ENCODE measurements around the gene HDGF. TPM values are rescaled to one million over a fixed set of nuclear protein-coding genes. Genes with fewer than 3 reads are reported as not detected.
"Not testable (repeated sequence)": the region's sequence is repeated elsewhere in the genome, so short reads cannot be mapped to it uniquely, and the experiment has no call there.

Gene HDGF
- total RNA-seq, 1 donor from 2014 or later: 147 TPM

- Mint-ChIP-seq H3K36me3 (ENCODE audit: unreplicated experiment) (no peaks in the 10 kb centered on the region), H3K4me1 (ENCODE audit: low read depth, unreplicated experiment) (peaks cover 21% of the 10 kb centered on the region), H3K27me3 (ENCODE audit: unreplicated experiment) (peaks cover 6% of the 10 kb centered on the region), H3K9me3 (ENCODE audit: unreplicated experiment) (peaks cover 4% of the 10 kb centered on the region), H3K4me3 (ENCODE audit: unreplicated experiment) (no peak within 1 kb of the TSS), H3K27ac (ENCODE audit: unreplicated experiment) (peak within 1 kb of the TSS; percentile 82)
- DNase-seq: peak; percentile 94
- TF ChIP-seq CTCF (IDR thresholded peaks at IDR 0.05; ENCODE audit: partially characterized antibody, unreplicated experiment): no peak
These were observed 15.8 kb upstream of the HDGF start, which contains the start of gene PRCC for GRCh38 chr1:156767101-156767878. Gene PRCC (plus strand): TSS chr1:156767535. CDS start chr1:156767772, 237 bp downstream.

- H3K4me3 Mint-ChIP-seq (ENCODE audit: unreplicated experiment): no peak overlapping the region
- H3K27ac Mint-ChIP-seq (ENCODE audit: unreplicated experiment): no peak overlapping the region
- H3K9me3 Mint-ChIP-seq (ENCODE audit: unreplicated experiment): peaks cover 4% of the 10 kb centered on the region
- peaks cover 6% of the 10 kb centered on the region for H3K27me3 Mint-ChIP-seq (ENCODE audit: unreplicated experiment)
- DNase-seq: no peak
- no peak for TF ChIP-seq CTCF (IDR thresholded peaks at IDR 0.05; ENCODE audit: partially characterized antibody, unreplicated experiment)
- peaks cover 19% of the 10 kb centered on the region for H3K4me1 Mint-ChIP-seq (ENCODE audit: low read depth, unreplicated experiment)
- no peaks in the 10 kb centered on the region for H3K36me3 Mint-ChIP-seq (ENCODE audit: unreplicated experiment)
These were observed 15.0 kb upstream of the HDGF start for GRCh38 chr1:156766298-156767100.

GRCh38 chr1:156765666-156766065 is 14.2 kb upstream of the HDGF start:
- H3K4me3 Mint-ChIP-seq (ENCODE audit: unreplicated experiment): no peak overlapping the region
- peaks cover 6% of the 10 kb centered on the region for H3K27me3 Mint-ChIP-seq (ENCODE audit: unreplicated experiment)
- no peak for DNase-seq
- H3K36me3 Mint-ChIP-seq (ENCODE audit: unreplicated experiment): no peaks in the 10 kb centered on the region
- H3K4me1 Mint-ChIP-seq (ENCODE audit: low read depth, unreplicated experiment): peaks cover 15% of the 10 kb centered on the region
- H3K9me3 Mint-ChIP-seq (ENCODE audit: unreplicated experiment): no peaks in the 10 kb centered on the region
- H3K27ac Mint-ChIP-seq (ENCODE audit: unreplicated experiment): no peak overlapping the region
- TF ChIP-seq CTCF (IDR thresholded peaks at IDR 0.05; ENCODE audit: partially characterized antibody, unreplicated experiment): no peak

GRCh38 chr1:156765136-156765535 is 13.7 kb upstream of the HDGF start:
- H3K9me3 Mint-ChIP-seq (ENCODE audit: unreplicated experiment); H3K36me3 Mint-ChIP-seq (ENCODE audit: unreplicated experiment); H3K4me3 Mint-ChIP-seq (ENCODE audit: unreplicated experiment); H3K27me3 Mint-ChIP-seq (ENCODE audit: unreplicated experiment); DNase-seq; H3K27ac Mint-ChIP-seq (ENCODE audit: unreplicated experiment): not testable (repeated sequence)
- peaks cover 19% of the 10 kb centered on the region for H3K4me1 Mint-ChIP-seq (ENCODE audit: low read depth, unreplicated experiment)

- Mint-ChIP-seq H3K4me3 (ENCODE audit: unreplicated experiment) (peak overlapping the region; percentile 2), H3K9me3 (ENCODE audit: unreplicated experiment) (peaks cover 4% of the 10 kb centered on the region), H3K4me1 (ENCODE audit: low read depth, unreplicated experiment) (peaks cover 14% of the 10 kb centered on the region), H3K27me3 (ENCODE audit: unreplicated experiment) (peaks cover 3% of the 10 kb centered on the region), H3K27ac (ENCODE audit: unreplicated experiment) (peak overlapping the region; percentile 93), H3K36me3 (ENCODE audit: unreplicated experiment) (no peaks in the 10 kb centered on the region)
- no peak for DNase-seq
- no peak for TF ChIP-seq CTCF (IDR thresholded peaks at IDR 0.05; ENCODE audit: partially characterized antibody, unreplicated experiment)
These were observed 9.3 kb upstream of the HDGF start for GRCh38 chr1:156760796-156761104.

Measured in glutamatergic neuron (in vitro differentiated cells).